Activated naive CD4-positive, alpha-beta T cell treated with Interleukin-2 at 50 U/mL for 16 hours (primary cell): ENCODE results near the gene CERS4.
"Not testable (repeated sequence)": the region's sequence is repeated elsewhere in the genome, so short reads cannot be mapped to it uniquely, and the experiment has no call there.

Source experiments
- DNase-seq: peaks from one replicate; pipeline ENCODE4 v3.0.0-alpha.2; 2020

The CERS4 gene

GRCh38 chr19:8208922-8209461 lies at the start of gene CERS4:
CERS4 (plus strand) TSS chr19:8209370; CDS start chr19:8251077, 41,707 bp downstream.
- peak; percentile 81 for DNase-seq

- DNase-seq, result no peak
These were observed 48.0 kb upstream of the CERS4 start for GRCh38 chr19:8161135-8161646.

- DNase-seq, result no peak
These were observed 45.4 kb upstream of the CERS4 start for GRCh38 chr19:8163759-8164158.

GRCh38 chr19:8167985-8168384 lies 41.2 kb upstream of the CERS4 start:
- no peak for DNase-seq

GRCh38 chr19:8168537-8168936 lies 40.6 kb upstream of the CERS4 start:
- no peak for DNase-seq

GRCh38 chr19:8174706-8175105 lies 34.5 kb upstream of the CERS4 start:
- no peak for DNase-seq

- DNase-seq, result no peak
These were observed 29.2 kb upstream of the CERS4 start for GRCh38 chr19:8180018-8180417.

GRCh38 chr19:8184274-8184673 lies 24.9 kb upstream of the CERS4 start:
- no peak for DNase-seq

GRCh38 chr19:8185343-8186068 lies 23.7 kb upstream of the CERS4 start:
- no peak for DNase-seq

- no peak for DNase-seq
These were observed 16.8 kb upstream of the CERS4 start for GRCh38 chr19:8192221-8192820.

- peak; percentile 36 for DNase-seq
These were observed 14.5 kb upstream of the CERS4 start for GRCh38 chr19:8194528-8195267.

- no peak for DNase-seq
These were observed 12.8 kb upstream of the CERS4 start for GRCh38 chr19:8196271-8196927.

GRCh38 chr19:8203288-8204120 lies 5.7 kb upstream of the CERS4 start:
- not testable (repeated sequence) for DNase-seq

- no peak for DNase-seq
These were observed 4.2 kb upstream of the CERS4 start for GRCh38 chr19:8204961-8205360.

- DNase-seq, result no peak
These were observed 2.8 kb upstream of the CERS4 start for GRCh38 chr19:8206147-8207087.

GRCh38 chr19:8207326-8207725 lies 1.8 kb upstream of the CERS4 start:
- DNase-seq, result not testable (repeated sequence)

- DNase-seq, result no peak
These were observed 850 bp upstream of the CERS4 start for GRCh38 chr19:8208119-8208921.

- peak; percentile 82 for DNase-seq
These were observed 550 bp downstream of the CERS4 start for GRCh38 chr19:8209462-8210378.
